Lower leg skin (tissue), 3 donors: ENCODE measurements around the gene CFAP299.

Source experiments
- POLR2A ChIP-seq, 2 donors: fragments of 450-650 bp; IDR thresholded peaks; one replicate each; pipeline ENCODE4 v1.6.1; 2016 to 2017; ENCODE audit warnings: antibody characterized with exemption in 2 of 2, mild to moderate bottlenecking in 1 of 2, moderate library complexity in 1 of 2
- TF ChIP-seq, protein P1 (sequence below), 3 donors: fragments of 450-650 bp; IDR thresholded peaks; one replicate each; pipeline ENCODE4 v1.5.1; 2016; ENCODE audit warnings: antibody characterized with exemption in 3 of 3, mild to moderate bottlenecking in 3 of 3, moderate library complexity in 2 of 3

DNA sequence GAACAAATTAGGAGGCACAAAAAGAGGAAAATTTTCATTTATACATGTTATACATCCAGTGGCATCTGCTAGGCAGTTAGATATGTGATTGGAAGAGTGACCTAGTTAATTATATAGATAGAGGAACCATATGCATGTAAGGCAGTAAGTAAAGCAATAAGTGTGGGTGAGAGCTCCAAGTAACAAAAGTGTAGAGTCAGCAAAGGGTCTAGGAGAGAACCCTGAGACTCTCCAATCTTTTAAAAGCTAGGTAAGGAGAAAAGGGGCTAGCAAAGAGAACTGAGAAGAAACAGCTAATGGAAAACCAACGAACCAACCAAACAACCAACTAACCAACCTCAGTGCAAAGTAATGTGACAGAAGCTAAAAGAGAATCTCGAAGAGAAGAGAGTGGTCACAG is 3.8 kb upstream of the CFAP299 start:
- TF ChIP-seq, protein P1, sequence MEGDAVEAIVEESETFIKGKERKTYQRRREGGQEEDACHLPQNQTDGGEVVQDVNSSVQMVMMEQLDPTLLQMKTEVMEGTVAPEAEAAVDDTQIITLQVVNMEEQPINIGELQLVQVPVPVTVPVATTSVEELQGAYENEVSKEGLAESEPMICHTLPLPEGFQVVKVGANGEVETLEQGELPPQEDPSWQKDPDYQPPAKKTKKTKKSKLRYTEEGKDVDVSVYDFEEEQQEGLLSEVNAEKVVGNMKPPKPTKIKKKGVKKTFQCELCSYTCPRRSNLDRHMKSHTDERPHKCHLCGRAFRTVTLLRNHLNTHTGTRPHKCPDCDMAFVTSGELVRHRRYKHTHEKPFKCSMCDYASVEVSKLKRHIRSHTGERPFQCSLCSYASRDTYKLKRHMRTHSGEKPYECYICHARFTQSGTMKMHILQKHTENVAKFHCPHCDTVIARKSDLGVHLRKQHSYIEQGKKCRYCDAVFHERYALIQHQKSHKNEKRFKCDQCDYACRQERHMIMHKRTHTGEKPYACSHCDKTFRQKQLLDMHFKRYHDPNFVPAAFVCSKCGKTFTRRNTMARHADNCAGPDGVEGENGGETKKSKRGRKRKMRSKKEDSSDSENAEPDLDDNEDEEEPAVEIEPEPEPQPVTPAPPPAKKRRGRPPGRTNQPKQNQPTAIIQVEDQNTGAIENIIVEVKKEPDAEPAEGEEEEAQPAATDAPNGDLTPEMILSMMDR (IDR thresholded peaks at IDR 0.05), result no peak
- TF ChIP-seq POLR2A (IDR thresholded peaks at IDR 0.05), result no peak
